Hematopoietic multipotent progenitor cell treated with erythropoietin and hydrocortisone succinate and interleukin-3 and kit ligand, for 8 days (in vitro differentiated cells): ENCODE data around the gene GALNT13.

ENCODE experiments used
- DNase-seq: peaks from one replicate; pipeline ENCODE4 v3.0.0-alpha.2; 2015

GALNT13 gene

DNA sequence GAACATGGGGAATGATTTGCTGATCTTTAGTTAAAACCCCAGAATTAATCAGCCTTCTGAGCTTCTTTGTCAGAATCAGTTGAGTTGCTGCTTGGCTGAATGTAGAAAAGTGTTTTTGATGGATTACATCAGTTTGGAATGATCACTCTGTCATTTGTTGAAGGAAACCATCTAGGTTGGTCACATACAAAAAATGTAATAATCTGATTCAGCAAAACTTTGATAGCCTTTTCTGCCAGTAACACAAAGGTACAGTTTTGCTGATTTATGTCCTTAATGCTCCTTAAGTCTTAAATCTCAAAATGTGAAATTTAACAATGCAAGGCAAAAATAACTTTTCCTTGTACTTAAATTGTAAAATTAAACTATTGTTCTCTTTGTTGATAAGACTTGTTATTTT lies 74.3 kb downstream of the GALNT13 start:
- no peak for DNase-seq

DNA sequence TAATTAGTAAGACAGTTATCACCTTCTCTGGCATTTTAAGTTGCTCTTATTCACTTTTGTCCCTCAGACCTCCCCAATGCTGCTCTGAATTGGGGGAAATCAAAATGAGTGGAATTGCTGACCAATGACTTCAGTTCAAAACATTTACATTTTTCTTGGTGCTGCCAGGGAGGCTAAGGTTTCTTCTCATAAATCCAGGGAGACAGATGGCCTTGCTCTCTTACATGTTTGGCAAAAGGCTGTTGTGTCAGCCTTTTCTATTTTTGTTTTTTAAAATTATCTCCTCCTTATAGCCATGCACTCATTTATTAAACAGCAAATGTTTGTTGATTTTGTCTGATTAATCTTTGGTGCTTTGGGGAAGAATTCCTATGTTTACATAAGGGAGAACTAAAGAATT lies 82.0 kb downstream of the GALNT13 start:
- DNase-seq = no peak

DNA sequence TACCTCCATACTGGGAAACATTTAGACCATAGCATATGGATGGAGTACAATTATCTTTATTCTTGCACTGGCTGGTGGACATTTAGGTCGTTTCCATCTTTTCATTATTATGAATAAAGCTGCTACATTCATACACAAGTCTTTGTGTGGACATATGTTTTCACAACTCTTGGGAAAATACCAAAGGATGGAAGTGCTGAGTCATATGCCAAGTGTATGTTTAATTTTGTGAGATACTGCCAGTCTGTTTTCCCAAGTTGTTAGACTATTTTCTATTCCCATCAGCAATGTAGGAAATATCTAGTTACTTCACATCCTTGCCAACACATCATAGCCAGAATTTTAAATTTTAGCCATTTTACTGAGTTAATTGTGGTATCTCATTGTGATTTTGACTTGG lies 91.5 kb downstream of the GALNT13 start:
- DNase-seq = no peak

DNA sequence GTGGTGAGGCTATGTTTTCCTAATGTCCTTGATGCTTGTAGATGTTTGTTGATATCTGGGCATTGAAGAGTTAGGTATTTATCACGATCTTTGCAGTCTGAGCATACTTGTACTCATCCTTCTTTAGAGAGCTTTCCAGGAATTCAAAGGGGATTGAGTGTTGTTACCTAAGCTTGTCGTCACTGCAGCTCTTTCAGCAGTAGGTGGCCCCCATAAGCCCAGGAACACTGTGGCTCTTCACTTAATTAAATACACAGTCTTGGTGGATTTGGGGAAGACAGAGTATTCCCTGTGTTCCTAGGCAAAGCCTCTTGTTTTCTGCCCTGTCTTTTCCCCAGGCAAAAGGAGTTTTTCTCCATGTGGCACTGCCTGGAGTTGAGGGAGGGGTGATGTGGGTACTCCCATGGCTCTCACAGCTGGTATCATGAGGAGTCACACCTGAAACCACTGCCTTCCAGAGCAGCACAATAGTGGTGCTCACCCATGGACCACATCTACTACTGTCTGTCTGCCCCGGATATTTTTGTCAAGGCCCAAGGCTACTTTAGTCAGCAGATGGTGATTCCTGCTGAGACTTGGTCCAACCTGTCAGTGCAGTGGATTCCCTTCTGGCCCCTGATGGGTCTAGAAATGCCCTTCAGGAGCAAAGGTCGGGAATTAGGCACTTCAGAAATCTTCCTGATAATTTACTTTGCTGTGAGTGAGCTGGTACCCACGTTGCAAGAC lies 95.7 kb downstream of the GALNT13 start:
- DNase-seq = no peak

DNA sequence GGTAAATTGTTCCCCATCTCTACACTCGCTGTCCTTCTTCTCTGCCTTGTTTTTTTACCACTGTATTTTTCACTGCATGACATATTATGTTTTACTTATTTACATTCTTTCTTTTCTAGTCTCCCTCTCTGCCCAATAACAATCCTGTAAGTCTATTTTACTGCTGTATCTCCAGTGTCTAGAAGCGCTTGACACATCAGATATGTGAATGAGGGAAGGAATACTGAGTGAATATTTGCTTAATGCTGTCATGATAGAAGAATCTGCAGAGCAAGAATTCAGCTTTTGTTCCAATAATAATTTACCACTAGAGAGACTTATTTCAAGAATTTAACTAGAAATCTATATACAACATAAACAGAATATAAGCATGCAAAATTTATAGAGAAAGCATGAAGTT lies 99.5 kb downstream of the GALNT13 start:
- DNase-seq = no peak

DNA sequence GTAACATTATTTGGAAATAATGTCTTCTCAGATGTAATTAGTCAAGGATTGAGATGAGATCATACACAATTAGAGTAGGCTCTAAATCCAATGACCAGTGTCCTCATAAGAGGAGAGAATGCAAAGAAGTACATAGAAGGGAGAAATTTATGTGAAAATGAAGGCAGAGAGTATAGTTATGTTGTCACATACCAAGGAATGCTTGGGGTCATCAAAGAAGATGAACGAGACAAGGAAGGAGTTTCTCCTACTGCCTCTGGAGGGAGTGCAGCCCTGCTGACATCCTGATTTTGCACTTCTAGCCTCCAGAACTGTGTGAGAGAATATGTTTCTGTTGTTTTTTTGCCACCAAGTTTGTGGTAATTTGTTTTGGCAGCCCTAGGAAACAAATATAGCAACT lies 100.1 kb downstream of the GALNT13 start:
- no peak for DNase-seq

DNA sequence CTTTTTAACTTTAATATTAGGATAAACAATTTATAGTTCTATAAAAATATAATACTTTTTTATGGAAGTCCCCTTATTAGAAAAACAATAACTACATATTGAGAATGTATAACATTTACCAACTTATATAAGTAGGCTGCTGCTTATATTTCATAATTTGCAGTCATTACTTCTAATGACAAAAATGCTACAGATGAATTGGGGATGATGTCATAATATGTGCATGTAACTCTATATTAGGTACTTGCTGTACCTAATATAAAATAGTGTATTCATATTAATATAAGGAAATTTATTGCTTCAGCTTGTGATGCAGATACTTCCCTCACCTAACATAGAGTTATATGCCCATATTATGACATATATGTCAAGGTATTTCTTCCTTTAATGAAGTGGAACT lies 100.7 kb downstream of the GALNT13 start:
- DNase-seq = no peak

DNA sequence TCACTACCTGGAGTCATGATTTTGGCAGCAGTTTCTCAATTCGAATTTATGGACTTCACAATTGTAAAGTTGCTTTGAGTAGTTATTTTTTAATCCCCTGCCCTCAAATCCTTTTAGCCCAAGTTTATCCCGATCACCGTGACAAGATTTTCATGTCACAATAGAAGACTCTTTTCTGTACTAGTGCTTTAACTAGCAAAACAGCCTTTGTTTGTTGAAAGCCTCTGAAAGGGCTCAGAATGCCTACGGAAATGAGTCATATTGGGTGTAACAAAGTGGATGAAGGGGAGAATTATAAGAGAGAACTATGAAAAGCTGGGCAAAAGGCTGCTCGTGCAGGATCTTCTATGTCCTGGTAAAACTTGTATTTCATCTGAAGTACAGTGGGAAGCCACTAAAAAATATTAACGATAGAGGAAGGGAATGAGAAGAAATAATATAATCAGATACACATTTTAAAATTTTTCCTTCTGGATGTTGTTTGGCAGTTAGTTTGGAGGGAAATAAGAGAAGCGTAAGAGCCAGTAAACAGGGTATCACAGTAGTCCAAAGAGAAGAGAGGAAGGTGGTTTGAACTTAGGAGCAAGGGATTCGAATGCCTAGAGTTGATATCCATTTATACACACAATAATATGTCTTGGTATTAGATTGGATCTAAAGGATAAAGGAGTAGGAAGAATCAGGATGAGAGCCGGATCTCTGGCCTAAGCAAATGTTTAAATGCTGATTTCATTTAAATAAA lies 114.9 kb downstream of the GALNT13 start:
- no peak for DNase-seq

DNA sequence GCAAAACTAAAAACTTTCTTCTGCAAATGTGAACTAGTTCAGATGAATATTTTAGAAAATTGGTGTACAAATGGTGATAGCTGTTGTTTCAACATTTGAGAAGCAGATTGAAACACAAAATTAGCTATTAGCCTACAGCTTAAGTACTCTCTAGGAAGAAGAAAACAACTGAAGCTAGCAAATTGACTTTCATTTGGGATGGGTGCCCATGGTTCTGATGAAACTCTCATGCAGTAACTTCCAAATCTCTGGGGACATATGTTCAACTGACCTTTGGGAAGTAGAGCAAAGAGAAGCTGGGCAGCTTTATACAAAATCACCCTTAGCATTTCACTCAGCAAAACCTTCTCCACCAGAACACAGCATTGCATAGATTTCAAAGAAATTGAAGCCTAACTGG lies 119.0 kb downstream of the GALNT13 start:
- DNase-seq = no peak

DNA sequence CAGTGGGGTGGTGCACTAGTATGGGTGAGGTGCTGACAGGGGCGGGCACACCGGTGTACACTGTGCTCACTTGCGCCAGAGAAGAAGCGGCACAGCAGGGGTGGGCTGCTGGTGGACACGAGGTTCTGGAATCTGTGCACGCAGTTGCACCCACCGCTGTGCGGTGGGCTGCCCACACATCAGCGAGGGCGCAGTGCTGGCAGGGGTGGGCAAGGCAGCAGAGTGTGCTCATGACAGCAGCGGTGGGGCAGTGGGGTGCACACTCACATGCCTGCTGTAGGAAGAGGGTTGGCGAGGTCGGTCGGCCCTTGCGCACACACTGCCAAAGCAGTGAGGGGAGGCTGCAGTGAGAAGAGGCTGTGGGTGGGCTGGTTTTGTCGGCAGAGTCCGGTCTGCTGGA lies 141.8 kb downstream of the GALNT13 start:
- no peak for DNase-seq

DNA sequence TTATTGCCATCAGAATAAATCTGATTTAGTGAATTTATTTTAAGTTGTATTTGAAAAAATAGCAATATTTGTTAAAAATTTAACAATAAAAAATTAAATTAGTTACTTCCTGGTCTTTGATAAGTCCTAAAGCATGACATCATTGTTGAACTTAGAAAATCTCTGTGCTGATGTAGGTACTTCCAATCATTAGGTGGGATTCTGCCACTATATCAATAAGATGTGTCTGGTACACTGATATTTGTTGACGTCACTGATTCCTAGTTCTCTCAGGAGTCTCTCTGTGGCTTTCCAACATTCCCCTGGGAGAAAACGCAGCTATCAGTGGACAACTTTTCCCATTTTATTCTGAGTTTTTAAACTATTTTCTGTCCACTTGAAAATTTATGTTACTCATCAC lies 143.5 kb downstream of the GALNT13 start:
- no peak for DNase-seq

DNA sequence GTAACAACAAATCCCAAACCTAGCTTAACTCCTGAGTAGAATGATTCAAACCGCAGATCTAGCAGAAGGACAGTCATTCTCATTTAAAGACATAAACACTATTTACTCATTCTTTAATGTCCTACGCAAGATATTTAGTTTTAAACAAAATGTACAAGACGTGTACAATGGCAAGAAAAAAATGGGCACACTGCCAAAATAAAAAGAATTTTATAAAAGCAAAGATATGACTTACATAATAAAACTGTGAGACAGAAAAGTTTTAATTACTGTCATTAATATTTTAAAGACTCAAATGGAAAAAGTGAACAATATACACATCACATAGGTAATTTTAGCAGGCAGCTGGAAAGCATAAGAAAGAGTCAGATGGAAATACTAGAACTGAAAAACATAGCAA lies 157.8 kb downstream of the GALNT13 start:
- no peak for DNase-seq

DNA sequence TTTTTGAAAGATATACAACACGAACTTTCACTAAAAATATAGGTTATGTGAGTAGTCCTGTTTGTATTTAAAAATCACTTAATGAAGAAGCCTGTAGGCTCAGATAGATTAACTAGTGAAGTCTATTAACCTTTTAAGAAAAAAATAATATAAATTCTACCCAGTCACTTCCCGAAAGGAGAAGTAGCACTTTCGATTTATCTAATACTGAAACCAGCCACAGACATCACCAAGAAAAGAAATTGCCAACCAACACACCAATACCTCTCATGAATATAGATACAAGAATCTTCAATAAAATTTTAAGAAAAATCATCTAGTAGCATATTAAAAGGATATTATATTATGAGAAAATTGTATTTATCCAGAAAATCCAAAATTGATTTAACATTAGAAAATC lies 160.5 kb downstream of the GALNT13 start:
- no peak for DNase-seq

DNA sequence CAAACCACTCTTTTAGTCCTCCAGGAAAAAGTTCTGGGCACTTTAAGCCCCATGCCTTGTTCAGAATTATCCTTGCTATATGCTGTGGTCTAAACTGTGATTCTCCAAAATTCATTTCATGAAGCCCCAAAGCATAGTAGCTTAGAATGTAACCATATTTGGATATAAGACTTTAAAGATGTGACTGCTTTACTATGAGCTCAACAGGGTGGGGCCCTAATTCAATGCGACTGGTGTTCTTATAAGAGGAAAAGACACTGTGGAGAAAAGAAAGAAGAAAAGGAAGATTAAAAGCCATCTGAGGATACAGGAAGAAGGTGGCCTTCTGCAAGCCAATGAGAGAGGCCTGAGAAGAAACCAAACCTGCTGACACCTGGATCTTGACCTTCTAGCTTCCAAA lies 174.8 kb downstream of the GALNT13 start:
- DNase-seq = no peak

DNA sequence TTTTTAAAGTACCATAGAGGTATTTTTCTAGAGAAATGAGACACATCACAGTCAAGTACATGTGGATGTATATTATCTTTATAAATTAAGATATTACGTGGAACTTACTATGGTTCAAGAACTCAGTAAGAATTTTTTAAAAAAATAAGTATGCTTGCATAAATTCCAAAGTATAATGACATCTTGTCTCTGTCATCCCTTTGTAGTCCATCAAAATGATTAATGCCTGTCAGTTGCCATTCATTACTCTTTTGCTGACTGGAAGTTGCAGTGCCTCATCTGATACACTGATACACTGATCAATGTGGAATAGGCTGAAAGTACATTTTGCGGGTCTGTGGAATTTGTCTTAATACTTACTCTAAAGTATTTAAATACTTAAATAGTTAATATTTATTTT lies 177.2 kb downstream of the GALNT13 start:
- DNase-seq = no peak

DNA sequence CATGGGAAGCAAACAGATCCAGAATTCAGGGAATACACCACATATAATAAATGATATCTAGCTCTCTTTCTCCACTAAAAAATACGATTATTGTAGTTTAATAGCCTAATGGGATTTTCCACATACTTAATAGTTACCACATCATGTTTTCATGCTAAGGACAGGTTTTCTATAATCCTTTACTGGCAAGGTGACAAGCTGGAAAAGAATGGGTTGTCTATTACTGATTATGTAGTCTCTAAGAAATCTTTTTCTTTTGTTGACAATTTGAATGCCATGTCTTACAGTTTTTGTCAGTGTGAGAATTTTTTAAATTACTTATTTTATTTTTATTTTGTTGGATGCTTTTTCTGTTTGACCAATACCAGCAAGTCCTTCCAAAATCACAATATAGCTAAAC lies 177.8 kb downstream of the GALNT13 start:
- DNase-seq = no peak

DNA sequence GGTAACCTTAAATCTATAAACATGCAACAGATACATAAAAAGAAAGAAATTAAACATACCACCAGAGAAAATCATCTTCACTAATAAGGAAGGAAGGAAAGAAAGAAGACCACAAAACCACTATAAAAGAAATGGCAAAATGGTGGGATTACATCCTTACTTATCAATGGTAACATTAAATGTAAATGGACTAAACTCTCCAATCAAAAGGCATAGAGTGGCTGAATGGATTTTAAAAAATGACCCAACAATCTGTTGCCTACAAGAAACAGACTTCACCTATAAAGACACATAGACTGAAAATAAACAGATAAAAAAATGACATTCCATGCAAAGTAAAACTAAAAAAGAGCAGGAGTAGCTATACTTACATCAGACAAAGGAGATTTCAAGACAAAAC lies 195.4 kb downstream of the GALNT13 start:
- no peak for DNase-seq

DNA sequence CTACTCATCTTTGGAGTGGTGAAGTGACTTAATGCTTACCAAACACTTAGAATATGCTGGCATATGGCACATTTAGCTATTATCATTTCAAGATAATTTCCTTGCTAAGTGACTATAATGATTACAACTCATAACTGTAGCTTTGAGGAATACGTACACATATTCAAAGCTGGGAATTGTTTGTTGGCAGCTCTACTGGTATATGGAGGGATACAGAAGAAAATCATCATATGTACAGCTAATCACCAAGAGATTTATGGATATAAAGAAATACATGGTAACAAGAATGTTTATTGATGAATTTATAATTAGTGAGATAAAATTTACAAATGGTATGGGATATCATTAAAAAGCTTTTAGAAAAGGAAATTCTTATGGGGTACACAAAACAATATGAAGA lies 207.2 kb downstream of the GALNT13 start:
- no peak for DNase-seq

DNA sequence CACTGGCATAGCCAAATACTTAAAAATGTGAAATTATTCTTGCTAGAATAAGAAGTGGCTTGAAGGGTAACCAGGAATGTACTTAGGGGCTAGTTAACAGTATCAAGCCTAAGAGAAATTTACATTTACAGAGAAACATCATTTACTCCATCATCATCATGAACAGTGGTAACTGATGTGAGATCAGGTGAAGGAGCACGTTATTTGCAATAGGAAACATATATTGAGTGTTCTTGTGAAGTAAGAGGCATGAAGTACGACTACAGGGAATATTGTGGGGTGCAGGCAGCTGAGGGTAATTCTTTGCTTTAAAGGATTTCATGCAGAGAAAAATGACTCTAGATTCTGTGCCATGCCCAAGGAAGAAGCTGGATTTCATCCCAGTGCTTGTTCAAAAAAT lies 220.8 kb downstream of the GALNT13 start:
- no peak for DNase-seq

DNA sequence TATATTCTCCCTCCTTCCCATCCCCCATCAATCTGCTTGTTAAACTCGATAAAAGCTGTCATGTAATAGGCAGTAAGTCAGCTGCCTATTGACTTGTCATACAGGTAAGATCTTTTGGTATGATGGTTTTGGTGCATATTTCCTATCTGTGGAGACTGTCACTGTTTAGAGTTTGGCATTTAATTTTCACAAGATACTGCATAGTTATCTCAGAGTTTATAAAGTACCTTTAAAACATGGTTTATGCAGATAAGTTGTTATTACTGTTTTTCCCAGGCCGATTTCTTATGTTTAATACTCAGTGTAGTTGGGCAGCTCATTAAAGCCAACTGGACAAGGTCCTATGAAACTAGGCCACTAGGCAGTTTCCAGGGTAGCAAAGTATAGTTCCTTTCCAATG lies 222.1 kb downstream of the GALNT13 start:
- DNase-seq = no peak

DNA sequence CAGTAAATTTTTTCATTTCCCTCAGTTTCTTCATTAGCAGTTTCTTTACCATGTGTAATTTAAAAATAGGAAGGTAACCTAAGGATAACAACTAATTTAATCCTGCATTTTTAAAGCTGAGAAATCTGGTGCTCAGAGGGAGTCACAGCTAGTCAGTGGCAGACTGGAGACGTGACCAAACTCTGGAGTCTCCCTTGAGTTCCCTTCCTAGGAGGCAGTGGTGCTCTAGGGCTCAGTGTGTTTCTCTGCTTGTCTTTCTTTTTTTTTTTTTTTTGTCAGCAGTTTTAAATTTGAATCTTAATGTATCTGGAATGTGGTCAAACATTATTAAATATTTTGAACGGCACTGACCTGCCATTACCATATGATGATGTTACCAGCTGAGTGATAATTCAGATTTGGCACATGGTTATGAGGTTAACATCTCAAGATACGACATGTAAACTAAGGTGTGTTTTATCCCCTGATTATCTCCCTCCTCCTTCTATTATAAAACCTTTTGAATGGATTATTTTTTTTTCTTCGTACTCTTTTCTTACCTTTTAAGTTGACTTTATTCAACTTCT lies 226.2 kb downstream of the GALNT13 start:
- DNase-seq = no peak

DNA sequence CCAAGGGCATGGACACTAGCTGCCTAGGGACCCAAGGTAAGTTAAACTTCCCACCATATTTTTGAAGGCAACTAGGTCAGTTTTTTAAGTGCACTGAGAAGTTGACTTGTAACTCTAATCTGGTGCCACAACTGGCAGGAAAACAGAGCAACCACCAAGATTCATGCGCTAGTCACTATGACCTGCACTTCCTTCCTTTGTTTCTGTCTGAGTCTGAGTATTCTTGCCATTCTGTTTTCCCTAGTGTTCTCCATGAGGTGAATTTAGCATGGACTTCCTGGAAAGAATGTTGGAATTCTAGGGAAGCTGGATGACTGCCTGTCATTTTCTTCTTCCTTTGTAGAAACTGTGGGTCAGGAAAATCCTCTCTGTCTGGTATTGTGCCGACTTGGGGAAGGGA lies 249.0 kb downstream of the GALNT13 start:
- no peak for DNase-seq

DNA sequence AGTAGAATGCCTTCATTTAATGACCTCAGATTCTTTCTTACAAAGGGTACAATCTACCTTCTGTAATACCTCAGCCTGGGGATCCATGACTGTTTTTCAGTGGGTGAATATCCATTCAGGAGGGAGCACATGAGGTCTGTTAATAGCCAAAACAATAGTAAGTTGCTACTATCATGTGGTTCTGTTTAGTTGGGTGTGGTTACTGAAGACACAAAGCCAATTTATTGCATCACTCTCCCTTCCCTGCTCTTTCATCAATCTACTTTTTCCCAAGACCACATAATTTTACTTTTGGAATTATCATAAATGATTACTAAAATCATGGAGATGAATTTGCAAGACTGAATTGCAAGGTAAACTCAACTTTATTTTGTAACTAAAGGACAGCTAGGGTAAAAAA lies 254.2 kb downstream of the GALNT13 start:
- DNase-seq = no peak

DNA sequence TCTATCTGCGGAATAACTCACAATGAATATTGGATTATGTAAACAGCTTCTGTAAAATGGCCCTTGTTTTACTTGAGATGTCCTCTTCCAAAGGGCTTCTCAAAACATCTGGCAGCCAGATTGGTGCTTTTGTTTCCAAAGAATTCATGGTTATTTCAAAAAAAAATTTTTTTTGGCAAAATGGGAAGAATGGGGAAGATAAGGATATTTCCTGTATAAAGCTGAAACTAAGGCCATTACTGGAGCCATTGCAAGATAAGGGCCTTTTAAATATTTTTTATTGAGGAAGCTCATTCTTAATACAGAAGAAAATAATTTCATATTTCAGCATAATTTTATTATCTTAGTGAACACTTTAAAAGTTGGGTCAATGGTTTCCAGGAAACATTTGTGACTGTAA lies 259.1 kb downstream of the GALNT13 start:
- DNase-seq = no peak

DNA sequence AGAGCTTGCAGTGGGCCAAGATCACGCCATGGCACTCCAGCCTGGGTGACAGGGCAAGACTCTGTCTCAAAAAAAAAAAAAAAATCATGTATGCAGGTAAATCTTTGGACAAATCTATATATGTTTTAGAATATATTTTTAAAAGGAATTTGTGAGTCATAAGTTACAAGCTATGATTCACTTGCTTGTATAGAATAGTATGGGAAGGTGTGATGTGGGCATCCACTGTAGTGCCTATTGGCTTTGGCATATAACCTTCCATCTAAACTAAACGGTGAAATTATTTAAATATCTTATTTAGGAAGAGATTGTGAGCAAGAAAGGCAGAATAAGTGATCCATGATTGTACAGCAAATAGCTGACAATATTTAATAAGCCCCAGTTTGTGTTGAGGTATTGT lies 261.1 kb downstream of the GALNT13 start:
- DNase-seq = no peak
